Activated naive CD8-positive, alpha-beta T cell treated with anti-CD3 and anti-CD28 coated beads, Interleukin-2, amount 50 U/mL, for 16 hours (primary cell): ENCODE results near the gene FEM1A.
A peak's percentile ranks its signal among the peaks of the same experiment; 100 is the strongest.
"Not testable (repeated sequence)": the region's sequence is repeated elsewhere in the genome, so short reads cannot be mapped to it uniquely, and the experiment has no call there.

ENCODE experiments used
- DNase-seq: peaks from one replicate; pipeline ENCODE4 v3.0.0-alpha.2; 2020; ENCODE audit warnings: low read depth, low spot score

Gene FEM1A

DNA sequence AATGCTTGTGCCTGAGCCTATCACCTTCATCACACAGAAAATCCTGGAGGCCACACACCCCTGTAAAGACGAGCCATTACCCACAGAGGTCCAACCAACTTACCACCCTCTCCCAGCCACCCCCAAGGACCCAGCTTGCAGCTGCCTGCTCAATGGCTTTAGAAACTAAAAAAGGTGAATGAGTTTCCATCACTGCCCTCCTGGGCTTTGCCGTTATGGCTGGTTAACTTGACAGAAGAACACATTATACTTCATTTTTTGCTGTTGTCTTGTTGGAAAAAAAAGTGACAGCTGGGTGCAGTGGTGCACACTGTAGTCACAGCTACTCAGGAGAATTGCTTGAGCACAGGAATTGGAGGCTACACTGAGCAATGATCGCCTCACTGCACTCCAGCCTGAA lies 17.4 kb upstream of the FEM1A start:
- no peak for DNase-seq

DNA sequence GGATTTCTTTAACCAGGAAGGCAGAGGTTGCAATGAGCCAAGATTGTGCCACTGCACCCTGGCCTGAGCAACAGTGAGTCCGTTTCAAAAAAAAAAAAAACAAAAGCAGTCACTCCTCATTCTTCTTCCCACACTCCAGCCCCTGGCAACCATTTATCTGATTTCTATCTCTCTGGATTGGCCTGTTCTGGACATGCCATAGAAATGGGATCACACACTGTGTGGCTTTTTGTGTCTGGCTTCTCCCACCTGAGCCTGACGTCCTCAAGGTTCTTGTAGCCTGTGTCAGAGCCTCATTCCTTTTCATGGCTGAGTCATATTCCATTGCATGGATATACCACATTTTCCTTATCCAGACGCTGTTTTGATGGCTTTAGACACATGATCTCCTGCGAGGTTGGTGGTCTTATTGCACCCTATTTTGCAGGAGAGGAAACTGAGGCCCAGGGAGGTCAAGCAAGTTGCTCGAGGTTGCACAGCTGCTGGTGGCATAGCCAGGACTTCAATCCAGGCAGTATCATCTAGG lies 15.8 kb upstream of the FEM1A start:
- DNase-seq = no peak

DNA sequence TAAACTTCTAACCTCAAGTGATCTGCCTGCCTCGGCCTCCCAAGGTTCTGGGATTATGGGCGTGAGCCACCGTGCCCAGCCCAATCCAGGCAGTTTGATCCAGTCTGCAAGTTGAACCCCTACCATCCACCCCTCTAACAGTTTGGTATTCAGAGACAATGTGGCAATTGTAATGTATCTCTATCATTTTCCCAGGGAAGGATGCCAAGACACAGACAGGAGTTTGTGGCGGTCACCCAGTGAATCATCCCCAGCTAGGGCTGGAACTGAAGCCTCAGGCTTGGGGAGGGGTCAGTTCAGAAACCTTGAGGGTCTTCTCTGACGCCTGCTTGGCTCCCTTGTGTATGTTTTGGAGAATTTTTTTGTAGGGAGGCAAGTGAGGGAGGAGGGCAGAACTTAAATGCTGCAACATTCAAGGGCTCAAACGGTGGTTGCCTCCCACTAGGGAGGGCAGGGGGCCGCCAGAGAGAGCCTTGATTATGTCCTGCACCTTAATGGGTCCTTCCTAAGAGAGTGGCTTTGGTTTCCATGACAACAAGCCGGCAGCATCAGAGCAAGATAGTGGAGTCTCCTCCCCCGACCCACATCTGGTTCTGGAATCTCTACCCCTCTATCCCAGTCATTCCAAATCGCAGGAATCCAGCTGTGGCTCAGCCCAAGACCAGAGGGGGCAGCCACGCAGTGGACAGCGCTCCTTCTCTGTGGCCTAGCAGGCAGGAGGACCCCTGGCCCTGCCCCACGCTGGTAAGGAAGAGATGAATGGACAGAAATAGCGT lies 14.9 kb upstream of the FEM1A start:
- no peak for DNase-seq

DNA sequence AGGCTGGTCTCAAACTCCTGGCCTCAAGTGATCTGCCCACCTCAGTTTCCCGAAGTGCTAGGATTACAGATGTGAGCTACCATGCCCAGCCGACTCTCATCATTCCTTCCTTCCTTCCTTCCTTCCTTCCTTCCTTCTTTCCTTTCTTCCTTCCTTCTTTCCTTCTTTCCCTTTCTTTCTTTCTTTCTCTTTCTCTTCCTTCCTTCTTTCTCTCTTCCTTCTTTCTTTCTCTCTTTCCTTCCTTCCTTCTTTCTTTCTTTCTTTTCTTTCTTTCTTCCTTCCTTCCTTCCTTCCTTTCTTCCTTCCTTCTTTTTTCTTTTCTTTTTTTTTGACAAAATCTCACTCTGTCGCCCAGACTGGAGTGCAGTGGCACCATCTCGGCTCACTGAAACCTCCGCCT lies 13.4 kb upstream of the FEM1A start:
- not testable (repeated sequence) for DNase-seq

DNA sequence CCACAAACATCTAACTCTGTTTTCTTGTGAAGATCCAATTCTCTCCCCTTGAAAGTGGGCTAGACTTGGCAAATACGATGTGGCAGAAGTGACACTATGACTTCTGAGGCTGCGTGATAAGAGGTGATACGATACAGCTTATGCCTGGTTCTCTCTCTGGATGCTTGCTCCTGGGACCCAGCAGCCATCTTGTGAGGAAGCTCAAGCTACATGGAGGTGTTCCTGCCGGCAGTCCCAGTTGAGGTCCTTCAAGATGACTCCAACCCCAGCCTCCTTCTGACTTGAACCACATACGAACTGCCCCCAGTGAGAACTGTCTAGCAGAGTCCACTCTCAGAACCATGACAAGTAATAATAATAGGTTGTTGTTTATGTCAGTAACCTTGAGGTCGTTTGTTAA lies 10.7 kb upstream of the FEM1A start:
- DNase-seq = no peak

DNA sequence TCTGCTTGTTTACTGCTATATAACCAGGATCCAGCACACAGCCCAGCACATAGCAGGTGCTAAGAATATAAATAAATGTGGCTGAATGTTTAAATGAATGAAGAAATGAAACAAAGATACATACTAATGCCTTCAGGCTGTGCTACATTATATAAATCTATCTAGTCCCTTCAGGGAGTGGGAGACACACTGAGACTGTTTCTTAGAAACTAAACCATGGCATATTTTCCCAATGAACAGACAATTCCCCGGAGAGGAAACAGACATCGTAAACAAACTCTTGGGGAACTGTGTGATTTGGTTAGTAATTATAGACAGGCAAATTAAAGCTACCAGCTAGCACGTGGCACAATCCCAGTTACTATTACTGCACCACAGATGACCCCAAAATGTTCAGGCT lies 9.7 kb upstream of the FEM1A start:
- DNase-seq = no peak

DNA sequence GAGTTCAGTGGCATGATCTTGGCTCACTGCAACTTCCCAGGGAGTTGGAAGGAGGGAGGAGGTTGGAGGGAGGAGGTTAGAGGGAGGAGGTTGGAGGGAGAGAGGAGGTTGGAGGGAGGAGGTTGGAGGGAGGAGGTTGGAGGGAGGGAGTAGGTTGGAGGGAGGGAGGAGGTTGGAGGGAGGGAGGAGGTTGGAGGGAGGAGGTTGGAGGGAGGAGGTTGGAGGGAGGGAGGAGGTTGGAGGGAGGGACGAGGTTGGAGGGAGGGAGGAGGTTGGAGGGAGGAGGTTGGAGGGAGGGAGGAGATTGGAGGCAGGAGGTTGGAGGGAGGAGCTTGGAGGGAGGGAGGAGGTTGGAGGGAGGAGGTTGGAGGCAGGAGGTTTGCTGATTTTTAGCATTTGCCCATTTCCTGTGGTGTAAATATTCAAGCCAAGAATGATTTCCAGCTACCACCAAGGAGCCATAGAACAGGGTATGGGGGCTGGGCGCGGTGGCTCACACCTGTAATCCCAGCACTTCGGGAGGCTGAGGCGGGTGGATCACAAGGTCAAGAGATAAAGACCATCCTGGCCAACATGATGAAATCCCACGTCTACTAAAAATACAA lies 5.0 kb upstream of the FEM1A start:
- not testable (repeated sequence) for DNase-seq

DNA sequence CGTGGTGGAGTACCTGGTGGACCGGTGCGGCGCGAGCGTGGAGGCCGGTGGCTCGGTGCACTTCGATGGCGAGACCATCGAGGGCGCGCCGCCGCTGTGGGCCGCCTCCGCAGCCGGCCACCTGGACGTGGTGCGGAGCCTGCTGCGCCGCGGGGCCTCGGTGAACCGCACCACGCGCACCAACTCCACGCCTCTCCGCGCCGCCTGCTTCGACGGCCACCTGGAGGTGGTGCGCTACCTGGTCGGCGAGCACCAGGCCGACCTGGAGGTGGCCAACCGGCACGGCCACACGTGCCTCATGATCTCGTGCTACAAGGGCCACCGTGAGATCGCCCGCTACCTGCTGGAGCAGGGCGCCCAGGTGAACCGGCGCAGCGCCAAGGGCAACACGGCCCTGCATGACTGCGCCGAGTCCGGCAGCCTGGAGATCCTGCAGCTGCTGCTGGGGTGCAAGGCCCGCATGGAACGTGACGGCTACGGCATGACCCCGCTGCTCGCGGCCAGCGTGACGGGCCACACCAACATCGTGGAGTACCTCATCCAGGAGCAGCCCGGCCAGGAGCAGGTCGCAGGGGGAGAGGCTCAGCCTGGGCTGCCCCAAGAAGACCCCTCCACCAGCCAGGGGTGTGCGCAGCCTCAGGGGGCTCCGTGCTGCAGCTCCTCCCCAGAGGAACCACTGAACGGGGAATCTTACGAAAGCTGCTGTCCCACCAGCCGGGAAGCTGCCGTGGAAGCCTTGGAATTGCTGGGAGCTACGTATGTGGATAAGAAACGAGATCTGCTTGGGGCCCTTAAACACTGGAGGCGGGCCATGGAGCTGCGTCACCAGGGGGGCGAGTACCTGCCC lies 708 bp downstream of the FEM1A start:
- DNase-seq = not testable (repeated sequence)

DNA sequence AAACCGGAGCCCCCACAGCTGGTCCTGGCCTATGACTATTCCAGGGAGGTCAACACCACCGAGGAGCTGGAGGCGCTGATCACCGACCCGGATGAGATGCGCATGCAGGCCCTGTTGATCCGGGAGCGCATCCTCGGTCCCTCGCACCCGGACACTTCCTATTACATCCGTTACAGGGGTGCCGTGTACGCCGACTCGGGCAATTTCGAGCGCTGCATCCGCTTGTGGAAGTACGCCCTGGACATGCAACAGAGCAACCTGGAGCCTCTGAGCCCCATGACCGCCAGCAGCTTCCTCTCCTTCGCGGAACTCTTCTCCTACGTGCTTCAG lies 1.3 kb downstream of the FEM1A start:
- DNase-seq = not testable (repeated sequence)

DNA sequence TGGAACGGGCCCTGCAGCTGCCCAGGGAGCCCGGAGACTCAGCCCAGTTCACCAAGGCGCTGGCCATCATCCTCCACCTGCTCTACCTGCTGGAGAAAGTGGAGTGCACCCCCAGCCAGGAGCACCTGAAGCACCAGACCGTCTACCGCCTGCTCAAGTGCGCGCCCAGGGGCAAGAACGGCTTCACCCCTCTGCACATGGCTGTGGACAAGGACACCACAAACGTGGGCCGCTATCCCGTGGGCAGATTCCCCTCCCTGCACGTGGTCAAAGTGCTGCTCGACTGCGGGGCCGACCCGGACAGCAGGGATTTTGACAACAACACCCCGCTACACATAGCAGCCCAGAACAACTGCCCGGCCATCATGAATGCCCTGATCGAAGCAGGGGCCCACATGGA lies 1.7 kb downstream of the FEM1A start:
- DNase-seq = not testable (repeated sequence)

DNA sequence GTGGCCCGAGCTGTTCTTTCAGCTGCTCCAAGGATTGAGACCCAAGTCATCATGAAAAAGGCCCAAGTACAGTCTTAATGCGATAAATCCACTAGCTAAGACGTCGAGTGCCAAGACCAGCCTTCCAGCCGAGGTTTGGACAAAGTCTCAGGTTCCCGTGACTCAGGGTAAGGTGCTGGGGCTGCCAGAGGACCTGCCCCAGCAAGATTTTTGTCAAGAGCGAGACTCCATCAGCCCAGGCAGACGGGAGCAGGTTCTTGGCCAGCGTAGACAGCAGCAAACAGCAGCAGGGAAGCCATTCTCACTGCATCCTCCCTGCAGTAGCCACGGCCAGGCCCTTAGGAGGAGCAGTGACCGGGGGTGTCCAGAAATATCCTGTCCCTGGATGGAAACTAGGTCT lies 3.4 kb downstream of the FEM1A start:
- no peak for DNase-seq

DNA sequence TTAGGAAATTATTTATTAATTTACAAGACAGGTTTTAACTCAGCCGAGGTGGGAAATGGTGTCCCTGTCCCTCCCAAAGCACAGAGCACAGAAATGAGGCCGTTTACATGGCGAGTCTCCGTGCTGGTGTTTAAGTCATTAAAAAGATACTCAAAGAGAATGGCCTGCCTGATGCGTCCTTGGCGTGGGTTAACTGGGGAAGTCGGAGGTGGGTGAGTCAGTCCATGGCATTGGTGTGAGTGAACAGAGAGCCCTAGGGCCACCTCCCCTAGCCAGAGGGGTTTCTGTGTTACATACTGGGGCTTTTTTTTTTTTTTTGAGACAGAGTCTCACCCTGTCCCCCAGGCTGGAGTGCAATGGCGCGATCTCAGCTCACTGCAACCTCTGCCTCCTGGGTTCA lies 3.9 kb downstream of the FEM1A start:
- DNase-seq = no peak

DNA sequence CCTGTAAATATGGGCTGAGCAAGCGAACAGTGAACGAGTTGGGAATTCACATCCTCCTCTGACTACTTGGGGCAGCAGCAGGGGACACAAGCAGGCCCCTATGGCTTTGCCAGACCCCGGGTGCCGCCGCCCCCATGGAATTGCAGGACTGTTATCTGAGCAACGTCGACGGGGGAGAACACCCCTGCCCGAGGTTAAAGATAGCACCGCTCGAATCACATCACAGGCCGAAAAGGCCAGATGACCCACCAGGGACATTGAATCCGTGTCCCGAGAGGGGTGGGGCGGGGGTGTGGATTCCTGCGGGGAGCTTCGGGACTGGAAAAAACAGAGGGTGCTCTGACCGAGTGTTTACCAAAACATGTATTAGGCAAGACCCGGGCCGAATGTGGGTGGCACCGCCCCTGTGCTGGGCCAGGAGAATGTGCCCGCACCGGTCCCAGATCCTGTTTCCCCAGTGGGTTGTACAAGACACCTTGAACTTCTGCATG lies 9.1 kb downstream of the FEM1A start:
- DNase-seq = no peak

DNA sequence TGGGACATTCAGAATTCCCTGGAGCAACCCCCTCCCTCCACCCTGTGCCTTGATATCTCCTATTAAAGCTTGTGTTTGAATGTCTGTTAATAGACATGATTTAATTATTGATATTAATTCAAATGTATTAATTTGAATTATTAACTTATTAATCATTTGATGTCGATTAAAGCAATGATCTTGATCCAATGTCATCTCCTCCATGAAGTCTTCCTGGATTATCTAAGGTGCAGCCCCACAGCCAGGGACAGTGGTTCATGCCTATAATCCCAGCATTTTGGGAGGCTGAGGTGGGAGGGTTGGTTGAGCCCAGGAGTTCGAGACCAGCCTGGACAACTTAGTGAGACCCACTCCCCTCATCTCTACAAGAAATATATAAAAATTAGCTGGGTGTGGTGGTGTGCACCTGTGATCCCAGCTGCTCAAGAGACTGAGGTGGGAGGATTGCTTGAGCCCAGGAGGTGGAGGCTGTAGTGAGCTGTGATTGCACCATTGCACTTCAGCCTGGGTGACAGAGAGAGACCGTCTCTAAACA lies 9.6 kb downstream of the FEM1A start:
- no peak for DNase-seq

DNA sequence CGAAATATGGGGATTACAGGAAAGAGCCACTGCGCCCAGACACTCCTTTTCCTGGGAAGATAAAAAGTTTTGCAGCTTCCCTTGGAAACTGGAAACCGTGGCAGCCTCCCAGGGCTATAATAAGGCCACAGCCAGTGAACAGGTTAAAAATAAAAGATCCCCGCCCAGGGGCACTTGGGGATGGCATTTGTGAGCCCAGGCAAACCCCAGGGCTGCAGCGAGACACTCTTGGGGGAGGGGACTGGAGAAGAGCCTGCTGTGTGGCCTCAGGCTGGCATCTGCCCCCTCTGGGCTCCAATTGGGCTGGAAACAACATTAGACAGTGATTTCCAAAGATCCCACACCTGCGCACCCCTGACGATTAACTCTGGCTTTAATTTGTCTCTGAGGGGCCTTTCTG lies 11.2 kb downstream of the FEM1A start:
- no peak for DNase-seq

DNA sequence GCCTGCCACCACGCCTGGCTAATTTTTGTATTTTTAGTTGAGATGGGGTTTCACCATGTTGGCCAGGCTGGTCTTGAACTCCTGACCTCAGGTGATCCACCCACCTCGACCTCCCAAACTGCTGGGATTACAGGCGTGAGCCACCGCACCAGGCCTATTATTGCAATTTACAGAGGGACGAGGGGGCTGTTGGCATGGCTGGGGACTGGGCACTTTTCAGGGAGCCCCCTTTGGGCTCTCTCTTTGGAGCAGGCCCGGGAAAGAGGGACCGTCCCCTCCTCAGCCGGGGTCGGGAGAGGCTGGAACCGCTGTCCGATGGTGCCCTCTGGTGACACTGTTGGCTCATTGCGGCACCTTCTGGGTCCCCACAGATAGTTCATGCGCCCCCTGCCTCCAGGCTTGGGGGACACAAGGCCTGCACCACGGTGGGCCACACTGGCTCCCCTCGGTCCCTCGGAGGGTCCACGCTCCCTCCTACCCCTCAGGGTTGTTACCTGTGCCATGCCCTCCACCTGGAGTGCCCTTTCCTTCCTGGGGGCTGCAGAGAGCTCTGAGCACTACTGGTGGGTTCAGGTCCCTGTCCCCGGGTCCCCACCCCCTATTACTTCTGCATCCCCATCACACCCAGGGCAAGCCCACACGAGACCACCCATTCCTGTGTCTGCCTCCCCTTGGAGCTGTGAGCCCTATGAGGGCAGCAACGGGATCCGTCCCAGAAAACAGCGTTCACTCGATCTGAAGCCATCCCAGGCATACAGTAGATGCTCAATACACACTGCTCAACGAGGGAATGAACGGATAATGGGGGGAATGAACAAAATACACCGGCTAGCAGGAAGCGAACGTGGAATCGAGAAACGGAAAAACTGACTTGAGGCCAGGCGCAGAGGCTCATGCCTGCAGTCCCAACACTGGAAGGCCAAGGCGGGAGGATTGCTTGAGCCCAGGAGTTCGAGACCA lies 12.5 kb downstream of the FEM1A start:
- DNase-seq = peak; percentile 35

DNA sequence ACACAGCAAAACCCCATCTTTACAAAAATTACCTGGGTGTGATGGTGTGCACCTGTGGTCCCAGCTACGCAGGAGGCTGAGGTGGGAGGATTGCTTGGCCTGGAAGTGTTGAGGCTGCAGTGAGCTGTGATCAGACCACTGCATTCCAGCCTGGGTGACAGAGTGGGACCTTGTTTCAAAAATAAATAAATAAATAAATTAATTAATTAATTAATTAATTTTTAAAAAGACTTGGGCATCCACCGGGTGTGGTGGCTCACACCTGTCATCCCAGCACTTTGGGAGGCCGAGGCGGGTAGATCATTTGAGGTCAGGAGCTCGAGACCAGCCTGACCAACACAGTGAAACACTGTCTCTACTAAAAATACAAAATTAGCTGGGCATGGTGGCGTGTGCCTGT lies 13.6 kb downstream of the FEM1A start:
- not testable (repeated sequence) for DNase-seq

DNA sequence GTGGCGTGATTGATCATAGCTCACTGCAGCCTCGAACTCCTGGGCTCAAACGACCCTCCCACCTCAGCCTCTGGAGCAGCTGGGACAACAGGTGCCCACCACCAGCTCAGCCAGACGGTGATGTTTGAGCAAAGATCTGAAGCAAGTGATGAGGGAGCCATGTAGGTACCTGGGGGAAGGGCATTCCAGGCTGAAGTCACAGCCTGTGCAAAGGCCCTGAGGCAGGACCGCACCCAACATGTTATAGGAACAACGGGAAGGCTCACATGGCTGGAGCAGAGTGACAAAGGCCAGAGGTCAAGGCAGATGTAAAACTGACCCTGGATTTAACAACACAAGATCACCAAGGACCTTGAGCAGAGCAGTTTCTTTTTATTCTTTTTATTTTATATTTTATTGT lies 14.8 kb downstream of the FEM1A start:
- DNase-seq = no peak

DNA sequence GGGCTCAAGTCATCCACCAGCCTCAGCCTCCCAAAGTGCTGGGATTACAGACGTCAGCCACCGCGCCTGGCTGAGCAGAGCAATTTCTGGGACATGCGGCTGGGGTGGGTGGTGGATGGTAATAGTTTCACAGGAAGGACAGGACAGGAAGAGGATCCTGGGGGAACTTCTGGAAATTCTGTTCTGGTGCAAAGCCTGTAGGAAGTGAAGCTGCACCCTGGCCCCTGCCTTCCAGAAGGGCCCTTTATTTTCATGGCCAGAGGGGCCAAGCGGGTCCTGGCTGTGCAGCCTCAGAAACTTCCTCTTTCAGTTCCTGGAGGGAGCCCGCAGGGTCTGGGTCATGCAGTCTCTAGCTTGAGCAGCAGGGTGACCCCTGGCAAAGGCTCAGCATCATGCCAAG lies 15.7 kb downstream of the FEM1A start:
- DNase-seq = no peak

DNA sequence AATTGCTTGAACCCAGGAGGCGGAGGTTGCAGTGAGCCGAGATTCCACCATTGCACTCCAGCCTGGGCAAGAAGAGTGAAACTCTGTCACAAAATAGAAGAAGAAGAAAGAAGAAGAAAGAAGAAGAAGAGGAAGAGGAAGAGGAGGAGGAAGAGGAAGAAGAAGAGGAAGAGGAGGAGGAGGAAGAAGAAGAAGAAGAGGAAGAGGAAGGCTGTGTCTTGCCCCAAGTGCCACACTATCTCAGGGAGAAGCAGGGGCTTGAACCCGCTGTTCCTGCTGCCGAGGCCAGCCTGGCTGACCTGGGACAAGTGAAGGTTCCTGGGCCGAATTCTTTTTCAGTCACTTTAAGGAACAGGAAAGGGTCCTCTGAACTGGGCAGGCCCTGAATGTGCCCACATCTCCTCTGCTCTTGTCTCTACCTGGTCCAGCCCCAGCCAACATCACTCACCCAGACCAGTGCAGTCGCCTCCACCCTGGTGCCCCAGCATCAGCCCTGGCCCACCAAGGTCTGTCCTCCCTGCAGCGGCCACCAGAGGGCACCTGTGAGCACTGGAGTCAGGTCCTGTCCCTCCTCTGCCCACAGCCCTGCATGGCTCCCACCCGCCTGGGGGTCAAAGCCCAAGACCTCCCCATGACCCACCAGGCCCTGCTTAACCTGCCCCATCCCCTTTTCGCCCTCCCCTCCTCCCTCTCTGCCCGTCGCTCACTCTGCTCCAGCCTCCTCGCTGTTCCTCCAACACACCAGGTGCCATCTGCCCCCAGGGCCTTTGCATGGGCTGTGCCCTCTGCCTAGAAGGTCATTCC lies 20.0 kb downstream of the FEM1A start:
- peak; percentile 82 for DNase-seq
